GM23338 (cell line): ENCODE measurements around the gene KRTAP5-4. TPM values are rescaled to one million over a fixed set of nuclear protein-coding genes. Genes with fewer than 3 reads are reported as not detected.

Experiments used
- ATAC-seq: fragments of 200-7000 bp; cut with Tn5 transposase; 3 replicates; pipeline ENCODE4 v1.9.1; 2020
- DNase-seq: peaks from one replicate; pipeline ENCODE4 v3.0.0-alpha.2; 2015; ENCODE audit warnings: low spot score
- H2AFZ ChIP-seq: fragments of 200-600 bp; sonication (generic); 2 replicates; pipeline ENCODE4 v1.8.0; 2016; ENCODE audit warnings: antibody characterized with exemption, mild to moderate bottlenecking, moderate library complexity
- H3F3A ChIP-seq: fragments of 200-600 bp; sonication (generic); replicated peaks from 2 replicates; pipeline ENCODE4 v1.8.0; 2017; ENCODE audit warnings: antibody characterized with exemption, mixed run types, low read depth
- H3K27ac ChIP-seq: fragments of 200-600 bp; sonication (generic); 2 replicates; pipeline ENCODE4 v1.6.1; 2016; ENCODE audit warnings: low read depth
- H3K27me3 ChIP-seq: fragments of 200-600 bp; sonication (generic); 2 replicates; pipeline ENCODE4 v1.8.0; 2016; ENCODE audit warnings: mild to moderate bottlenecking, mixed run types, moderate library complexity; ENCODE audit not compliant: insufficient read depth
- H3K36me3 ChIP-seq: fragments of 200-600 bp; sonication (generic); 2 replicates; pipeline ENCODE4 v1.8.0; 2016; ENCODE audit warnings: mild to moderate bottlenecking; ENCODE audit not compliant: insufficient read depth
- H3K4me1 ChIP-seq: fragments of 200-600 bp; sonication (generic); 2 replicates; pipeline ENCODE4 v1.8.0; 2016; ENCODE audit warnings: mild to moderate bottlenecking, moderate library complexity; ENCODE audit not compliant: insufficient read depth
- H3K4me2 ChIP-seq: fragments of 200-600 bp; sonication (generic); 2 replicates; pipeline ENCODE4 v1.7.1; 2017; ENCODE audit warnings: mixed run types
- H3K4me3 ChIP-seq: fragments of 200-600 bp; sonication (generic); 2 replicates; pipeline ENCODE4 v1.6.1; 2016; ENCODE audit warnings: mixed run types
- H3K79me2 ChIP-seq: fragments of 200-600 bp; sonication (generic); replicated peaks from 2 replicates; pipeline ENCODE4 v1.8.0; 2017; ENCODE audit warnings: mild to moderate bottlenecking; ENCODE audit not compliant: insufficient read depth
- H3K9me2 ChIP-seq: fragments of 200-600 bp; sonication (generic); 2 replicates; pipeline ENCODE4 v1.8.0; 2017; ENCODE audit not compliant: insufficient read depth
- H4K20me1 ChIP-seq: fragments of 200-600 bp; sonication (generic); replicated peaks from 2 replicates; pipeline ENCODE4 v1.8.0; 2017; ENCODE audit warnings: mild to moderate bottlenecking; ENCODE audit not compliant: insufficient read depth
- H3K27ac Mint-ChIP-seq: 2 replicates; pipeline ENCODE4 v1.8.0; 2020; ENCODE audit warnings: inconsistent platforms, mild to moderate bottlenecking, moderate library complexity, mixed read lengths
- H3K27me3 Mint-ChIP-seq: 3 replicates; pipeline ENCODE4 v1.8.0; 2022; ENCODE audit warnings: low read depth, mild to moderate bottlenecking, moderate library complexity, mixed read lengths, inconsistent platforms; ENCODE audit not compliant: insufficient read depth, poor library complexity
- H3K36me3 Mint-ChIP-seq: 3 replicates; pipeline ENCODE4 v1.8.0; 2021; ENCODE audit warnings: low read depth, mild to moderate bottlenecking, inconsistent platforms, moderate library complexity, mixed read lengths
- H3K4me1 Mint-ChIP-seq: 3 replicates; pipeline ENCODE4 v1.8.0; 2020; ENCODE audit warnings: mild to moderate bottlenecking, inconsistent platforms, mixed read lengths
- H3K4me3 Mint-ChIP-seq: 3 replicates; pipeline ENCODE4 v1.8.0; 2021; ENCODE audit warnings: moderate library complexity, mild to moderate bottlenecking, inconsistent platforms, mixed read lengths
- H3K9me3 Mint-ChIP-seq: 3 replicates; pipeline ENCODE4 v1.8.0; 2020; ENCODE audit warnings: moderate library complexity, mild to moderate bottlenecking, inconsistent platforms, mixed read lengths
- CREB1 ChIP-seq: fragments of 250-450 bp; sonication (Bioruptor Pico); IDR thresholded peaks from 2 replicates; pipeline ENCODE4 v1.5.0; 2020; ENCODE audit warnings: low read depth, mild to moderate bottlenecking, moderate library complexity
- EZH2phosphoT487 ChIP-seq: fragments of 200-600 bp; sonication (generic); IDR thresholded peaks from one replicate; pipeline ENCODE4 v1.8.1; 2018; ENCODE audit warnings: antibody characterized with exemption; ENCODE audit not compliant: unreplicated experiment
- JUNB ChIP-seq: IDR thresholded peaks from one replicate; pipeline ENCODE4 v1.6.1; 2016; ENCODE audit warnings: antibody characterized with exemption; ENCODE audit not compliant: unreplicated experiment
- NANOG ChIP-seq: IDR thresholded peaks from 2 replicates; pipeline ENCODE4 v1.6.1; 2016; ENCODE audit warnings: antibody characterized with exemption, borderline replicate concordance
- ZNF331 ChIP-seq: fragments of 250-450 bp; sonication (Bioruptor Pico); IDR thresholded peaks from 2 replicates; pipeline ENCODE4 v1.5.0; 2020; ENCODE audit warnings: low read depth, mild to moderate bottlenecking, moderate library complexity
- ZNF462 ChIP-seq: fragments of 250-450 bp; sonication (Bioruptor Pico); IDR thresholded peaks from 2 replicates; pipeline ENCODE4 v1.5.0; 2020; ENCODE audit warnings: mild to moderate bottlenecking, moderate library complexity
- polyA plus RNA-seq: library from polyadenylated mRNA; unstranded; fragments of >200 nt; fragmentation: Nextera tagmentation; extraction: Ambion mirVana; gene quantifications from 2 replicates; pipeline ENCODE4 v1.2.1, GENCODE V29; 2016
- total RNA-seq: library from RNA; depleted of rRNA; stranded (reverse); fragments of >200 nt; shearing (Covaris generic); gene quantifications from 2 replicates; pipeline ENCODE4 v1.2.3, GENCODE V29; 2014

Gene KRTAP5-4
- total and polyA plus RNA-seq, 2 experiments from 2014 or later: not detected

GRCh38 chr11:1651411-1651980 lies 29.6 kb upstream of the KRTAP5-4 start (continued):
- TF ChIP-seq ZNF462 (CRISPR knock-in tag): no peak

- no peaks in the 10 kb centered on the region for H3K27me3 ChIP-seq
- no peak overlapping the region for H3K27ac ChIP-seq
- no peak for TF ChIP-seq NANOG
- TF ChIP-seq EZH2phosphoT487: no peak
- TF ChIP-seq JUNB: no peak
- no peak for TF ChIP-seq ZNF462 (CRISPR knock-in tag)
- no peak for TF ChIP-seq ZNF331
- TF ChIP-seq CREB1 (CRISPR knock-in tag): no peak
- no peaks in the 10 kb centered on the region for H3K79me2 ChIP-seq
- no peaks in the 10 kb centered on the region for H3K4me1 ChIP-seq
- ATAC-seq (no peak), DNase-seq (no peak)
- H2AFZ ChIP-seq: no peak overlapping the region
- no peak overlapping the region for H3K4me2 ChIP-seq
- Mint-ChIP-seq H3K9me3 (no peaks in the 10 kb centered on the region; the same call in 2 of the 3 replicates), H3K4me1 (0 out of 3 replicates have a peak, but pooled peaks cover 2% of the 10 kb centered on the region), H3K27ac (no peak overlapping the region), H3K4me3 (no peak overlapping the region), H3K36me3 (no peaks in the 10 kb centered on the region), H3K27me3 (peaks cover 2% of the 10 kb centered on the region)
- no peak overlapping the region for H3K4me3 ChIP-seq
- no peaks in the 10 kb centered on the region for H4K20me1 ChIP-seq
- H3K9me2 ChIP-seq: no peaks in the 10 kb centered on the region
- no peaks in the 10 kb centered on the region for H3F3A ChIP-seq
- H3K36me3 ChIP-seq: no peaks in the 10 kb centered on the region
Observed at GRCh38 chr11:1650918-1651262, 29.0 kb upstream of the KRTAP5-4 start.
